T-helper 2 cell treated with Interferon-gamma antibody and Interleukin-4, amounts not matched to agents 100 ng/mL and 5 ng/mL, for 36 hours (primary cell): ENCODE data around the gene ITIH6. TPM values are rescaled to one million over a fixed set of nuclear protein-coding genes. Genes with fewer than 3 reads are reported as not detected.

Experiments
- intact Hi-C: fragments of 100-400 bp; cut with micrococcal nuclease; formaldehyde crosslinking; loops from one replicate; pipeline ENCODE4 v1.15.1; 2023
- total RNA-seq: library from RNA; stranded (reverse); gene quantifications from 2 replicates; pipeline ENCODE4 v1.2.3, GENCODE V29; 2022

ITIH6 gene
- total RNA-seq, 1 donor from 2014 or later, result not detected

GRCh38 chrX:54715621-54716020, 82.4 kb downstream of the ITIH6 start:
- intact Hi-C loops, result no loop called here

DNA sequence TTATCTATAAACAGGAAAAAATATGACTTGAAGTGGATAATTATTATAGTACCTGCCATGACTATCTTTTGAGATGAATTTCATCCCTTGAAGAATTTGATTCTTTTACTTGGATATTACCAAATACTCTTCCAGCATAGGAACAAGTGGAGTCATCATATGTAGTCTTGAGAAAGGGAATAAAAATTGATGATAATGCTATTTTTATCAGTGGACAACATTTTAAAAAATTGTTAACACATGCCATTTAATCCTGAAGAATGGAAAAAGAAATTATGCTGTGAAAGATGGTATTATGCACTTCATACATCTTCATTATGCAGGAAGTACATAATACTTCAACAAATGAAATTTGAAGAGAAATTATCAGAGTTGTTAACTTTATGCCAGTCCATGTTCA, 83.6 kb downstream of the ITIH6 start:
- intact Hi-C loops, result no loop called here

DNA sequence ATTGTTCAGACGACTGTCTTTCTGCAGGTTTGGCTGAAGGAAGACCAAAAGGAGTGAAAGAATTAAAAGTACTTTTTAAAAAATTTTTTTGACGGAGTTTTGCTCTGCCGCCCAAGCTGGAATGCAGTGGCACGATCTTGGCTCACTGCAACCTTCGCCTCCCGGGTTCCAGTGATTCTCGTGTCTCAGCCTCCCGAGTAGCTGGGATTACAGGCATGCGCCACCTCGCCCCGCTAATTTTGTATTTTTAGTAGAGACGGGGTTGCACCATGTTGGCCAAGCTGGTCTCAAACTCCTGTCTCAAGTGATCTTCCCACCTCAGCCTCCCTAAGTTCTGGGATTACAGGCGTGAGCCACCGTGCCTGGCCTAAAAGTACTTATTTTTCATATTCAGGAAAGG, 86.3 kb downstream of the ITIH6 start:
- intact Hi-C loops, result no loop called here

DNA sequence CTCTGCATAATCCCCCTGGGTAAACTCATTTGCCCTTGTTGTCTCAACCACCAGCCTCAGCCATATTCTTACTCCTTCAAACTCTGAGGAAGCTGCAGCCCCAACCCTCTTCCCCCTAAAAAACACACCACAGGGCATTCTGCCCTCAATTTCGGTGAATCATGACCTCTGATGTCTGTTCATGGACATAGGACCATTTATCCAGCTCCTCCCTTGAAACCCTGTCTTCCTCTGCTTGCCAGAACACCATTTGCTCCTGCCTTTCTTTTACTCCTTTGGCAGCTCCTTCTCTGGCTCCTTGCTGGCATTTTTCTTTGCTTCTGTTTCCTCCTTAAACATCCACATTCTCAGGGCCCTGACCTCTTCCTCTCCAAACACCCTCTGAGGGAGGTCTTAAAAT, 87.1 kb downstream of the ITIH6 start:
- intact Hi-C loops, result no loop called here

DNA sequence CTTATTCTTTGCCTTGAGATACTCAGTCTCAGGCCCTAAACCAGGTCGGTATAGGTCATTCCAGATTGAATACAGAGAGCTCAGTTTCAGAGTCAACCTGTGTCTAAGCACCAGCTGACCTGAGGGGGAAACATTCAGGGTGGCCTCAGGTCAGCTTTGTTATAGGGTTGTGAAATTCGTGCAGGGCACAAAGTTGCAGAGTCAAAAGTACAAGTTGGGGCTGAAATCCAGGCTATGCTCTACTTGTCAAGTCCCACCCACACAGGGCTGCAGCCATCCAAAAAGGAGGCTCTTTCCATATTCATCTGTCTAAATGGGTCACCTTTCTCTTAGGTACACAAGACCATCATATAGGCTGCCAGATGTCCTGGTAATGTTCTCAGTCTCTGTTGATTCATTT, 89.7 kb downstream of the ITIH6 start:
- intact Hi-C loops, result no loop called here

Other genes with a start within 250 kb of the ITIH6 start
- 39.5 and 44.5 TPM in 2 replicates for gene MAGED2, start 9.5 kb upstream of the ITIH6 start, total RNA-seq
- gene TRO, start 122.6 kb upstream of the ITIH6 start, total RNA-seq, result 0.64 and 1.2 TPM in 2 replicates
- gene PFKFB1, start 195.9 kb upstream of the ITIH6 start, total RNA-seq, result 0.27 and 0.50 TPM in 2 replicates
- 28.2 and 34.9 TPM in 2 replicates for gene APEX2, start 202.1 kb upstream of the ITIH6 start, total RNA-seq
- gene ALAS2, start 232.7 kb upstream of the ITIH6 start, total RNA-seq, result not detected in 2 replicates